H1 (cell line): ENCODE measurements around the gene CHST4. TPM values are rescaled to one million over a fixed set of nuclear protein-coding genes. Genes with fewer than 3 reads are reported as not detected.

Experiments used
- CTCF ChIA-PET: fragments of 300-600 bp; sonication (Branson Sonifier 250); formaldehyde crosslinking; loops from one replicate; lab custom pipeline; 2021; ENCODE audit not compliant: partially characterized antibody; lab: Charles Lee
- POLR2A ChIA-PET: fragments of 300-600 bp; sonication (Branson Sonifier 250); formaldehyde crosslinking; loops from one replicate; lab custom pipeline; 2021; ENCODE audit warnings: inconsistent platforms; ENCODE audit not compliant: partially characterized antibody; lab: Charles Lee
- DNase-seq, 2 experiments: peaks; one replicate each; pipeline versions ENCODE4 v3.0.0 to v3.0.0-alpha.2; 2010 to 2022; ENCODE audit warnings: low spot score in 2 of 2, low read depth in 1 of 2, mixed read lengths in 1 of 2
- FAIRE-seq: peaks from 2 replicates; lab custom pipeline; 2011; peaks lifted over from hg19 to GRCh38; lab: Jason Lieb, UNC
- H2AFZ ChIP-seq: 2 replicates; pipeline ENCODE4 v1.8.1; 2012; ENCODE audit warnings: low read length, inconsistent platforms
- H2AK5ac ChIP-seq: 2 replicates; pipeline ENCODE4 v1.6.1; 2013; ENCODE audit warnings: low read depth, low read length
- H2BK120ac ChIP-seq: replicated peaks from 2 replicates; pipeline ENCODE3; 2013; ENCODE audit warnings: low read depth, low read length, inconsistent platforms
- H2BK12ac ChIP-seq: 2 replicates; pipeline ENCODE4 v1.6.1; 2013; ENCODE audit warnings: low read depth, low read length
- H2BK15ac ChIP-seq: 2 replicates; pipeline ENCODE4 v1.6.1; 2013; ENCODE audit warnings: low read length
- H2BK20ac ChIP-seq: 2 replicates; pipeline ENCODE4 v1.6.1; 2013; ENCODE audit warnings: low read length
- H2BK5ac ChIP-seq: 2 replicates; pipeline ENCODE4 v1.6.1; 2013; ENCODE audit warnings: low read depth, low read length
- H3K14ac ChIP-seq: 2 replicates; pipeline ENCODE4 v1.6.1; 2013; ENCODE audit warnings: inconsistent platforms; ENCODE audit not compliant: insufficient read length
- H3K18ac ChIP-seq: 2 replicates; pipeline ENCODE4 v1.6.1; 2013; ENCODE audit warnings: low read length; ENCODE audit errors: extremely low read depth
- H3K23ac ChIP-seq: 2 replicates; pipeline ENCODE4 v1.6.1; 2013; ENCODE audit warnings: inconsistent platforms; ENCODE audit not compliant: insufficient read length
- H3K23me2 ChIP-seq: 2 replicates; pipeline ENCODE4 v1.6.1; 2013; ENCODE audit warnings: low read depth, low read length
- H3K27ac ChIP-seq: 2 replicates; pipeline ENCODE4 v1.6.1; 2011; ENCODE audit warnings: low read depth, low read length, inconsistent platforms
- H3K27me3 ChIP-seq, 4 experiments: replicated peaks in 1 of 4; 1 replicate in 1 of 4; 2 replicates in 3 of 4; pipeline versions ENCODE4 v1.6.1 to v1.8.1; 2011 to 2013; ENCODE audit warnings: low read length in 3 of 4, mild to moderate bottlenecking in 3 of 4, inconsistent platforms in 2 of 4, mixed read lengths in 2 of 4, moderate library complexity in 1 of 4; ENCODE audit not compliant: control insufficient read depth in 3 of 4, insufficient read depth in 3 of 4; ENCODE audit errors: extremely low read depth in 1 of 4
- H3K36me3 ChIP-seq, 4 experiments: 2 replicates each; pipeline versions ENCODE4 v1.6.1 to v1.8.1; 2011 to 2013; ENCODE audit warnings: mild to moderate bottlenecking in 4 of 4, low read length in 3 of 4, moderate library complexity in 2 of 4, control low read depth in 1 of 4, inconsistent platforms in 1 of 4; ENCODE audit not compliant: insufficient read depth in 4 of 4, control insufficient read depth in 2 of 4
- H3K4ac ChIP-seq: replicated peaks from 2 replicates; pipeline ENCODE3; 2013; ENCODE audit warnings: low read length, low read depth, mixed read lengths, inconsistent platforms; ENCODE audit not compliant: insufficient read length
- H3K4me1 ChIP-seq, 4 experiments: replicated peaks in 1 of 4; 1 replicate in 1 of 4; 2 replicates in 3 of 4; pipeline versions ENCODE4 v1.6.1 to v1.8.1; 2011 to 2013; ENCODE audit warnings: low read length in 3 of 4, inconsistent platforms in 2 of 4, mixed read lengths in 1 of 4; ENCODE audit not compliant: insufficient read depth in 4 of 4, control insufficient read depth in 3 of 4
- H3K4me2 ChIP-seq, 2 experiments: 2 replicates each; pipeline versions ENCODE4 v1.6.1 to v1.8.1; 2011 to 2013; ENCODE audit warnings: low read depth in 2 of 2, low read length in 2 of 2, control low read depth in 1 of 2, inconsistent platforms in 1 of 2, mild to moderate bottlenecking in 1 of 2; ENCODE audit not compliant: insufficient read depth in 1 of 2
- H3K4me3 ChIP-seq, 4 experiments: fragments of 200-600, 300-600 bp in 1 of 4; sonication (generic), shearing (Covaris generic), sonication (Bioruptor Twin) in 1 of 4; 2 replicates each; pipeline versions ENCODE4 v1.5.1 to v1.8.1; 2011 to 2016; ENCODE audit warnings: low read length in 4 of 4, low read depth in 3 of 4, control low read depth in 2 of 4, inconsistent platforms in 2 of 4, mild to moderate bottlenecking in 2 of 4, mixed read lengths in 1 of 4, moderate library complexity in 1 of 4; ENCODE audit not compliant: insufficient read depth in 2 of 4; ENCODE audit errors: extremely low read depth in 1 of 4
- H3K56ac ChIP-seq: replicated peaks from 2 replicates; pipeline ENCODE3; 2013; ENCODE audit warnings: low read depth, mild to moderate bottlenecking, mixed read lengths, low read length, inconsistent platforms; ENCODE audit not compliant: insufficient read length
- H3K79me1 ChIP-seq: 2 replicates; pipeline ENCODE4 v1.6.1; 2013; ENCODE audit warnings: low read depth, low read length, control low read depth
- H3K79me2 ChIP-seq, 2 experiments: 2 replicates each; pipeline versions ENCODE4 v1.6.1 to v1.8.1; 2012 to 2013; ENCODE audit warnings: low read length in 2 of 2, mild to moderate bottlenecking in 2 of 2, inconsistent platforms in 1 of 2; ENCODE audit not compliant: insufficient read depth in 2 of 2, control insufficient read depth in 1 of 2
- H3K9ac ChIP-seq, 4 experiments: replicated peaks in 1 of 4; 1 replicate in 1 of 4; 2 replicates in 3 of 4; pipeline versions ENCODE4 v1.6.1 to v1.8.1; 2011 to 2013; ENCODE audit warnings: low read depth in 3 of 4, low read length in 3 of 4, control low read depth in 2 of 4, mild to moderate bottlenecking in 2 of 4, moderate library complexity in 2 of 4, inconsistent platforms in 1 of 4; ENCODE audit errors: extremely low read depth in 1 of 4
- H3K9me3 ChIP-seq, 2 experiments: 2 replicates each; pipeline versions ENCODE4 v1.6.1 to v1.8.1; 2012 to 2013; ENCODE audit warnings: mild to moderate bottlenecking in 2 of 2, moderate library complexity in 2 of 2, control low read depth in 1 of 2, inconsistent platforms in 1 of 2, low read depth in 1 of 2, low read length in 1 of 2, mixed read lengths in 1 of 2; ENCODE audit not compliant: insufficient read depth in 2 of 2
- H4K20me1 ChIP-seq, 2 experiments: replicated peaks in 1 of 2; 2 replicates each; pipeline versions ENCODE3 to v1.8.1; 2011 to 2013; ENCODE audit warnings: inconsistent platforms in 2 of 2, low read length in 2 of 2, mild to moderate bottlenecking in 1 of 2; ENCODE audit not compliant: insufficient read depth in 2 of 2, control insufficient read depth in 1 of 2
- H4K5ac ChIP-seq: 2 replicates; pipeline ENCODE4 v1.6.1; 2013; ENCODE audit warnings: low read length, low read depth, mixed read lengths, inconsistent platforms; ENCODE audit not compliant: insufficient read length
- H4K8ac ChIP-seq: 2 replicates; pipeline ENCODE4 v1.8.0; 2013; ENCODE audit warnings: mild to moderate bottlenecking, moderate library complexity, low read length, inconsistent platforms; ENCODE audit not compliant: insufficient read depth; ENCODE audit errors: extremely low read depth
- H4K91ac ChIP-seq: replicated peaks from 2 replicates; pipeline ENCODE3; 2013; ENCODE audit warnings: low read length, mixed read lengths, inconsistent platforms; ENCODE audit not compliant: insufficient read length
- ATF3 ChIP-seq: IDR thresholded peaks from 2 replicates; pipeline ENCODE4 v1.6.1; 2011; ENCODE audit warnings: low read depth, mild to moderate bottlenecking, low read length; ENCODE audit not compliant: insufficient read depth
- BCL11A ChIP-seq, 2 experiments: IDR thresholded peaks; one replicate each; pipeline ENCODE4 v1.6.1; 2011; ENCODE audit warnings: low read depth in 2 of 2, low read length in 2 of 2, mild to moderate bottlenecking in 2 of 2
- CHD2 ChIP-seq: IDR thresholded peaks from 2 replicates; pipeline ENCODE4 v1.6.1; 2012; ENCODE audit warnings: low read length, improper control_type of control experiment
- GABPA ChIP-seq: IDR thresholded peaks from 2 replicates; pipeline ENCODE4 v1.6.1; 2011; ENCODE audit warnings: mild to moderate bottlenecking, low read length, moderate library complexity, borderline replicate concordance; ENCODE audit not compliant: insufficient read depth
- HDAC2 ChIP-seq, 2 experiments: fragments of 300-600 bp in 1 of 2; sonication (generic) in 1 of 2; IDR thresholded peaks; 2 replicates each; pipeline ENCODE4 v1.6.1; 2011 to 2012; ENCODE audit warnings: low read depth in 2 of 2, low read length in 2 of 2, mild to moderate bottlenecking in 2 of 2, moderate library complexity in 2 of 2, borderline replicate concordance in 1 of 2, inconsistent platforms in 1 of 2
- HDAC6 ChIP-seq: IDR thresholded peaks from one replicate; pipeline ENCODE4 v1.7.1; 2012; ENCODE audit warnings: low read depth, mild to moderate bottlenecking, inconsistent platforms, low read length, moderate library complexity
- JUN ChIP-seq: IDR thresholded peaks from 2 replicates; pipeline ENCODE4 v1.6.1; 2011; ENCODE audit warnings: low read depth, mild to moderate bottlenecking, improper control_type of control experiment, low read length
- MAFK ChIP-seq: IDR thresholded peaks from 2 replicates; pipeline ENCODE4 v1.6.1; 2012; ENCODE audit warnings: low read depth, mild to moderate bottlenecking, improper control_type of control experiment, low read length
- MAX ChIP-seq: IDR thresholded peaks from 2 replicates; pipeline ENCODE4 v1.6.1; 2012; ENCODE audit warnings: inconsistent platforms
- PHF8 ChIP-seq: fragments of 200-600 bp; sonication (generic); conservative IDR thresholded peaks from 2 replicates; pipeline ENCODE4 v1.7.1; 2012; ENCODE audit warnings: low read depth, mild to moderate bottlenecking, inconsistent platforms, low read length, moderate library complexity
- POLR2AphosphoS5 ChIP-seq: IDR thresholded peaks from 2 replicates; pipeline ENCODE4 v1.6.1; 2011; ENCODE audit warnings: low read depth, low read length
- SUZ12 ChIP-seq: fragments of 200-600 bp; sonication (generic); IDR thresholded peaks from 2 replicates; pipeline ENCODE4 v1.6.1; 2012; ENCODE audit warnings: mild to moderate bottlenecking, inconsistent platforms, low read length, moderate library complexity, mixed read lengths
- TCF12 ChIP-seq: IDR thresholded peaks from 2 replicates; pipeline ENCODE4 v1.6.1; 2011; ENCODE audit warnings: low read depth, mild to moderate bottlenecking, low read length
- YY1 ChIP-seq: IDR thresholded peaks from 2 replicates; pipeline ENCODE4 v1.6.1; 2011; ENCODE audit warnings: low read depth, mild to moderate bottlenecking, low read length
- WGBS, 2 experiments: shearing (Covaris generic) in 1 of 2; methylation state at CpG; one replicate each; pipeline versions ENCODE4 v1.1.6 to v1.1.7; 2013 to 2015; ENCODE audit warnings: low lambda C conversion rate in 2 of 2, mixed read lengths in 2 of 2, inconsistent platforms in 1 of 2, low coverage in 1 of 2, missing lambda C conversion rate in 1 of 2; ENCODE audit not compliant: insufficient replicate concordance in 2 of 2, insufficient coverage in 1 of 2, insufficient read length in 1 of 2; ENCODE audit errors: extremely low coverage in 1 of 2, missing lambda C conversion rate in 1 of 2; 5-methylcytosine and 5-hydroxymethylcytosine counted together
- polyA plus RNA-seq, 7 experiments: library from polyadenylated mRNA; depleted of rRNA in 3 of 7; stranded (reverse) in 5 of 7; unstranded in 2 of 7; fragments of >200 nt in 5 of 7; fragments of 200-250 nt in 2 of 7; gene quantifications; 1 replicate in 5 of 7; 2 replicates in 1 of 7; 4 replicates in 1 of 7; pipeline versions ENCODE4 v1.2.1 to v1.2.3, GENCODE V29; 2011 to 2013; ENCODE audit warnings: missing spikeins in 2 of 7, mixed read lengths in 2 of 7
- total RNA-seq: library from RNA; stranded (reverse); fragmentation: NEBNext Ultra II Directional; extraction: Animal tissue kit (Norgen Biotek cat#: 25700); gene quantifications from 2 replicates; pipeline ENCODE4 v1.2.1, GENCODE V29; 2021

CHST4 gene
- total and polyA plus RNA-seq, 2 of the 8 experiments (the other 6 are each of a cell fraction or from before 2014, with no cell fraction given) = 12.1 to 14.6 TPM

- Histone ChIP-seq H3K9ac (no peak overlapping the region), H2BK12ac (no peak overlapping the region), H4K91ac (no peak overlapping the region), H3K18ac (no peak overlapping the region), H2BK15ac (no peak overlapping the region), H3K23me2 (0 out of 2 replicates have a peak, but pooled peaks cover 2% of the 10 kb centered on the region), H2BK20ac (no peak overlapping the region), H3K23ac (no peak overlapping the region), H3K4me3 (no peak overlapping the region), H2BK120ac (no peak overlapping the region), H2AFZ (no peak overlapping the region), H3K56ac (no peak overlapping the region), H3K27ac (no peak overlapping the region), H2AK5ac (no peak overlapping the region), H3K4me2 (no peak overlapping the region), H3K27me3 (no peaks in the 10 kb centered on the region; a peak in 1 of 7 replicates), H3K4me1 (no peaks in the 10 kb centered on the region), H3K14ac (no peak overlapping the region), H2BK5ac (no peak overlapping the region), H3K9me3 (no peaks in the 10 kb centered on the region), H3K79me1 (no peaks in the 10 kb centered on the region), H3K79me2 (no peaks in the 10 kb centered on the region), H3K36me3 (no peaks in the 10 kb centered on the region), H4K5ac (no peak overlapping the region), H3K4ac (no peak overlapping the region), H4K8ac (no peak overlapping the region), H4K20me1 (no peaks in the 10 kb centered on the region)
- ChIA-PET POLR2A (interaction anchor here (1.0 kb wide), 1 partner anchor 43 kb away, joined by 3 read pairs; no protein-coding TSS in a partner anchor), CTCF (interaction anchor here (1.0 to 7.0 kb wide), 9 partner anchors 10 to 118 kb away, joined by 3 to 46 read pairs (median 5); partner anchors contain the start of gene CHST4)
- WGBS, 2 experiments = 72 to 100% methylated on average over 1 to 2 of the region's 2 CpGs
- no peak for FAIRE-seq
- DNase-seq = no peak
- no peak for TF ChIP-seq TCF12
- TF ChIP-seq YY1 = no peak
- no peak for TF ChIP-seq MAFK
- TF ChIP-seq CHD2 = no peak
- TF ChIP-seq PHF8 = no peak
- TF ChIP-seq BCL11A (IDR thresholded peaks at IDR 0.05; ENCODE audit: low read depth in 2 of 2, low read length in 2 of 2) = no peak
- no peak for TF ChIP-seq POLR2AphosphoS5
- no peak for TF ChIP-seq SUZ12
- TF ChIP-seq ATF3 = no peak
- TF ChIP-seq HDAC2 (IDR thresholded peaks at IDR 0.05; ENCODE audit: borderline replicate concordance in 1 of 2, low read depth in 2 of 2, low read length in 2 of 2) = no peak
- no peak for TF ChIP-seq HDAC6
- no peak for TF ChIP-seq GABPA
- TF ChIP-seq MAX = no peak
- TF ChIP-seq JUN = no peak
Observed at GRCh38 chr16:71492786-71493185, 33.4 kb upstream of the CHST4 start.
